K562 (cell line): Measurements from ENCODE around the gene PATL1. TPM values are rescaled to one million over a fixed set of nuclear protein-coding genes. Genes with fewer than 3 reads are reported as not detected.

Source experiments
- GABPB1 ChIP-seq: sonication (generic); formaldehyde crosslinking; IDR thresholded peaks from 2 replicates; pipeline ENCODE4 v1.8.0; 2022; ENCODE audit warnings: mild to moderate bottlenecking, missing genetic modification reagents
- KLF10 ChIP-seq: fragments of 250-450 bp; sonication (Bioruptor Pico); IDR thresholded peaks from 2 replicates; pipeline ENCODE4 v1.6.1; 2021; ENCODE audit warnings: matching md5 sums
- NELFE ChIP-seq: IDR thresholded peaks from 2 replicates; pipeline ENCODE4 v1.6.1; 2011; ENCODE audit warnings: mild to moderate bottlenecking; ENCODE audit not compliant: insufficient read depth, insufficient read length
- PML ChIP-seq: IDR thresholded peaks from 2 replicates; pipeline ENCODE4 v1.6.1; 2012; ENCODE audit warnings: low read length, inconsistent platforms
- POLR2B ChIP-seq: fragments of 450-650 bp; IDR thresholded peaks from 2 replicates; pipeline ENCODE4 v1.6.1; 2018; ENCODE audit warnings: low read depth; ENCODE audit not compliant: partially characterized antibody
- PRPF4 ChIP-seq: fragments of 200-400 bp; formaldehyde crosslinking; IDR thresholded peaks from one replicate; pipeline ENCODE4 v1.6.1; 2017; ENCODE audit warnings: low read length, low read depth, mild to moderate bottlenecking; ENCODE audit not compliant: insufficient read depth, poor library complexity, severe bottlenecking
- ZBTB17 ChIP-seq: fragments of 450-650 bp; formaldehyde crosslinking; IDR thresholded peaks from 2 replicates; pipeline ENCODE4 v1.4.0; 2020; ENCODE audit warnings: mild to moderate bottlenecking
- ZNF354B ChIP-seq: fragments of 250-450 bp; sonication (Bioruptor Pico); IDR thresholded peaks from 2 replicates; pipeline ENCODE4 v1.4.0; 2020
- polyA plus RNA-seq, 8 experiments: library from polyadenylated mRNA; depleted of rRNA in 4 of 8; stranded (reverse) in 5 of 8; unstranded in 3 of 8; fragments of >200 nt; fragmentation: Nextera tagmentation in 2 of 8; fragmentation: Illumina TruSeq in 1 of 8; extraction: Ambion mirVana in 2 of 8; extraction: Trizol in 1 of 8; gene quantifications; 2 replicates each; pipeline versions ENCODE4 v1.2.1 to v1.2.3, GENCODE V29; 2011 to 2014; ENCODE audit warnings: inconsistent platforms in 1 of 8, missing spikeins in 1 of 8
- total RNA-seq, 7 experiments: library from RNA; depleted of rRNA in 6 of 7; stranded (reverse); fragments of >200 nt in 6 of 7; fragmentation: Illumina TruSeq in 2 of 7; extraction: Trizol in 2 of 7; gene quantifications; 2 replicates each; pipeline versions ENCODE4 v1.2.1 to v1.2.3, GENCODE V29; 2011 to 2021; ENCODE audit warnings: low replicate concordance in 1 of 7
- TF ChIP-seq, protein P1 (sequence below): fragments of 450-650 bp; IDR thresholded peaks from 2 replicates; pipeline ENCODE4 v1.6.1; 2018; ENCODE audit warnings: mild to moderate bottlenecking, low read depth; ENCODE audit not compliant: partially characterized antibody
- TF ChIP-seq, protein P2 (sequence below): fragments of 250-450 bp; sonication (Bioruptor Pico); IDR thresholded peaks from 2 replicates; pipeline ENCODE4 v1.9.0; 2021; ENCODE audit warnings: mild to moderate bottlenecking, inconsistent platforms
- TF ChIP-seq, protein P3 (sequence below): fragments of 200-800 bp; sonication (Bioruptor generic); IDR thresholded peaks from 2 replicates; pipeline ENCODE4 v1.6.1; 2016; ENCODE audit warnings: missing genetic modification characterization, missing compliant biosample characterization
- TF ChIP-seq, protein P4 (sequence below): sonication (generic); formaldehyde crosslinking; IDR thresholded peaks from 2 replicates; pipeline ENCODE4 v1.8.0; 2022; ENCODE audit warnings: mild to moderate bottlenecking, missing genetic modification reagents
- TF ChIP-seq, protein P5 (sequence below), 3 experiments: fragments of 200-800 bp in 1 of 3; fragments of 250-450 bp in 1 of 3; fragments of 450-650 bp in 1 of 3; sonication (Bioruptor Pico) in 1 of 3; sonication (Bioruptor generic) in 1 of 3; formaldehyde crosslinking in 1 of 3; IDR thresholded peaks; 2 replicates each; pipeline versions ENCODE4 v1.6.1 to v1.8.0; 2016 to 2022; ENCODE audit warnings: mild to moderate bottlenecking in 2 of 3, missing genetic modification characterization in 2 of 3, missing compliant biosample characterization in 1 of 3, moderate library complexity in 1 of 3

Gene PATL1
- total and polyA plus RNA-seq, 9 of the 15 experiments (the other 6 are each of a cell fraction or from before 2014, with no cell fraction given) = 3.2 to 48.0 (median 16.4) TPM

DNA sequence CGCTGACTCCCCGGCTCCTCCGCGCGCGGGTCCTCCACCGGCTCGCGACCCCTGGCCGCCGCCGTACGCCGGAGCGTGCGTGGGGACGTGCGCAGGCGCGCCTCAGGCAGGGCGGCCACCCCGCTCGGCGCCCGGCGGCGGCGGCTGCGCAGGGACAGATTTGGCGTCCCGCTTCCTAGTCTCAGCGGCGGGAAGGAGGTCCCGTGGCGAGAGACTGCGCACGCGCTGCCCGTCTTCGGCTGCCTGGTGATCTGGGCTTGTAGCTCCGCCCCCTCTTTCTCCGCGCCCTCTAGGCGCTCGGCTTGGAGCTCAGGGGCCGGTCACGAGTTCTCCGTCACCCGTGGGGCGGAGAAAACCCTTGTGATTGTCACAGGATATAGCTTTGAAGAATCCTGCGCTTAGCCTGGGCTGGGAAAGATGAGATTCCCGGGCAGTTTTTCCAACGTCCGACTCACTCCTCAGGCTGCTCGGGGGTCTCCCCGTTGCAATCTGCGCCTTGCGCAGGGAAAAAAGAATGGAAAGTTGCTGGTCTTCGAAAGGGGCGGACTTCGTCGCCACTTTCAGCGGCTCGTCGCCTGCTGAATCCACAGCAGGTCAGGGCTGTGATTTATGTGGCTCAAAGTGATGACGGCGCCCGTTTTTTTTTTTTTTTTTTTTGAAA is at the start of gene PATL1 (continued):
- TF ChIP-seq, protein P1, sequence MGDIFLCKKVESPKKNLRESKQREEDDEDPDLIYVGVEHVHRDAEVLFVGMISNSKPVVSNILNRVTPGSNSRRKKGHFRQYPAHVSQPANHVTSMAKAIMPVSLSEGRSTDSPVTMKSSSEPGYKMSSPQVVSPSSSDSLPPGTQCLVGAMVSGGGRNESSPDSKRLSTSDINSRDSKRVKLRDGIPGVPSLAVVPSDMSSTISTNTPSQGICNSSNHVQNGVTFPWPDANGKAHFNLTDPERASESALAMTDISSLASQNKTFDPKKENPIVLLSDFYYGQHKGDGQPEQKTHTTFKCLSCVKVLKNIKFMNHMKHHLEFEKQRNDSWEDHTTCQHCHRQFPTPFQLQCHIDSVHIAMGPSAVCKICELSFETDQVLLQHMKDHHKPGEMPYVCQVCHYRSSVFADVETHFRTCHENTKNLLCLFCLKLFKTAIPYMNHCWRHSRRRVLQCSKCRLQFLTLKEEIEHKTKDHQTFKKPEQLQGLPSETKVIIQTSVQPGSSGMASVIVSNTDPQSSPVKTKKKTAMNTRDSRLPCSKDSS = no peak
- TF ChIP-seq KLF10 (no peak), PRPF4 (no peak), NELFE (no peak), ZNF354B (no peak), POLR2B (peak; percentile 59), ZBTB17 (CRISPR knock-in tag) (0 out of 2 replicates have a peak, but pooled peaks have one; percentile 44), PML (peak; percentile 49; the same call in 1 of the 2 replicates), GABPB1 (no peak; the same call in 1 of the 2 replicates)
- TF ChIP-seq, protein P2, sequence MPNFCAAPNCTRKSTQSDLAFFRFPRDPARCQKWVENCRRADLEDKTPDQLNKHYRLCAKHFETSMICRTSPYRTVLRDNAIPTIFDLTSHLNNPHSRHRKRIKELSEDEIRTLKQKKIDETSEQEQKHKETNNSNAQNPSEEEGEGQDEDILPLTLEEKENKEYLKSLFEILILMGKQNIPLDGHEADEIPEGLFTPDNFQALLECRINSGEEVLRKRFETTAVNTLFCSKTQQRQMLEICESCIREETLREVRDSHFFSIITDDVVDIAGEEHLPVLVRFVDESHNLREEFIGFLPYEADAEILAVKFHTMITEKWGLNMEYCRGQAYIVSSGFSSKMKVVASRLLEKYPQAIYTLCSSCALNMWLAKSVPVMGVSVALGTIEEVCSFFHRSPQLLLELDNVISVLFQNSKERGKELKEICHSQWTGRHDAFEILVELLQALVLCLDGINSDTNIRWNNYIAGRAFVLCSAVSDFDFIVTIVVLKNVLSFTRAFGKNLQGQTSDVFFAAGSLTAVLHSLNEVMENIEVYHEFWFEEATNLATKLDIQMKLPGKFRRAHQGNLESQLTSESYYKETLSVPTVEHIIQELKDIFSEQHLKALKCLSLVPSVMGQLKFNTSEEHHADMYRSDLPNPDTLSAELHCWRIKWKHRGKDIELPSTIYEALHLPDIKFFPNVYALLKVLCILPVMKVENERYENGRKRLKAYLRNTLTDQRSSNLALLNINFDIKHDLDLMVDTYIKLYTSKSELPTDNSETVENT = peak; percentile 71
- TF ChIP-seq, protein P3, sequence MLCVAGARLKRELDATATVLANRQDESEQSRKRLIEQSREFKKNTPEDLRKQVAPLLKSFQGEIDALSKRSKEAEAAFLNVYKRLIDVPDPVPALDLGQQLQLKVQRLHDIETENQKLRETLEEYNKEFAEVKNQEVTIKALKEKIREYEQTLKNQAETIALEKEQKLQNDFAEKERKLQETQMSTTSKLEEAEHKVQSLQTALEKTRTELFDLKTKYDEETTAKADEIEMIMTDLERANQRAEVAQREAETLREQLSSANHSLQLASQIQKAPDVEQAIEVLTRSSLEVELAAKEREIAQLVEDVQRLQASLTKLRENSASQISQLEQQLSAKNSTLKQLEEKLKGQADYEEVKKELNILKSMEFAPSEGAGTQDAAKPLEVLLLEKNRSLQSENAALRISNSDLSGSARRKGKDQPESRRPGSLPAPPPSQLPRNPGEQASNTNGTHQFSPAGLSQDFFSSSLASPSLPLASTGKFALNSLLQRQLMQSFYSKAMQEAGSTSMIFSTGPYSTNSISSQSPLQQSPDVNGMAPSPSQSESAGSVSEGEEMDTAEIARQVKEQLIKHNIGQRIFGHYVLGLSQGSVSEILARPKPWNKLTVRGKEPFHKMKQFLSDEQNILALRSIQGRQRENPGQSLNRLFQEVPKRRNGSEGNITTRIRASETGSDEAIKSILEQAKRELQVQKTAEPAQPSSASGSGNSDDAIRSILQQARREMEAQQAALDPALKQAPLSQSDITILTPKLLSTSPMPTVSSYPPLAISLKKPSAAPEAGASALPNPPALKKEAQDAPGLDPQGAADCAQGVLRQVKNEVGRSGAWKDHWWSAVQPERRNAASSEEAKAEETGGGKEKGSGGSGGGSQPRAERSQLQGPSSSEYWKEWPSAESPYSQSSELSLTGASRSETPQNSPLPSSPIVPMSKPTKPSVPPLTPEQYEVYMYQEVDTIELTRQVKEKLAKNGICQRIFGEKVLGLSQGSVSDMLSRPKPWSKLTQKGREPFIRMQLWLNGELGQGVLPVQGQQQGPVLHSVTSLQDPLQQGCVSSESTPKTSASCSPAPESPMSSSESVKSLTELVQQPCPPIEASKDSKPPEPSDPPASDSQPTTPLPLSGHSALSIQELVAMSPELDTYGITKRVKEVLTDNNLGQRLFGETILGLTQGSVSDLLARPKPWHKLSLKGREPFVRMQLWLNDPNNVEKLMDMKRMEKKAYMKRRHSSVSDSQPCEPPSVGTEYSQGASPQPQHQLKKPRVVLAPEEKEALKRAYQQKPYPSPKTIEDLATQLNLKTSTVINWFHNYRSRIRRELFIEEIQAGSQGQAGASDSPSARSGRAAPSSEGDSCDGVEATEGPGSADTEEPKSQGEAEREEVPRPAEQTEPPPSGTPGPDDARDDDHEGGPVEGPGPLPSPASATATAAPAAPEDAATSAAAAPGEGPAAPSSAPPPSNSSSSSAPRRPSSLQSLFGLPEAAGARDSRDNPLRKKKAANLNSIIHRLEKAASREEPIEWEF = no peak
- TF ChIP-seq, protein P4, sequence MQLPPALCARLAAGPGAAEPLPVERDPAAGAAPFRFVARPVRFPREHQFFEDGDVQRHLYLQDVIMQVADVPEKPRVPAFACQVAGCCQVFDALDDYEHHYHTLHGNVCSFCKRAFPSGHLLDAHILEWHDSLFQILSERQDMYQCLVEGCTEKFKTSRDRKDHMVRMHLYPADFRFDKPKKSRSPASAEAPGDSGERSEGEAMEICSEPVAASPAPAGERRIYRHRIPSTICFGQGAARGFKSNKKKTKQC (CRISPR knock-in tag) = no peak
- TF ChIP-seq, protein P5, sequence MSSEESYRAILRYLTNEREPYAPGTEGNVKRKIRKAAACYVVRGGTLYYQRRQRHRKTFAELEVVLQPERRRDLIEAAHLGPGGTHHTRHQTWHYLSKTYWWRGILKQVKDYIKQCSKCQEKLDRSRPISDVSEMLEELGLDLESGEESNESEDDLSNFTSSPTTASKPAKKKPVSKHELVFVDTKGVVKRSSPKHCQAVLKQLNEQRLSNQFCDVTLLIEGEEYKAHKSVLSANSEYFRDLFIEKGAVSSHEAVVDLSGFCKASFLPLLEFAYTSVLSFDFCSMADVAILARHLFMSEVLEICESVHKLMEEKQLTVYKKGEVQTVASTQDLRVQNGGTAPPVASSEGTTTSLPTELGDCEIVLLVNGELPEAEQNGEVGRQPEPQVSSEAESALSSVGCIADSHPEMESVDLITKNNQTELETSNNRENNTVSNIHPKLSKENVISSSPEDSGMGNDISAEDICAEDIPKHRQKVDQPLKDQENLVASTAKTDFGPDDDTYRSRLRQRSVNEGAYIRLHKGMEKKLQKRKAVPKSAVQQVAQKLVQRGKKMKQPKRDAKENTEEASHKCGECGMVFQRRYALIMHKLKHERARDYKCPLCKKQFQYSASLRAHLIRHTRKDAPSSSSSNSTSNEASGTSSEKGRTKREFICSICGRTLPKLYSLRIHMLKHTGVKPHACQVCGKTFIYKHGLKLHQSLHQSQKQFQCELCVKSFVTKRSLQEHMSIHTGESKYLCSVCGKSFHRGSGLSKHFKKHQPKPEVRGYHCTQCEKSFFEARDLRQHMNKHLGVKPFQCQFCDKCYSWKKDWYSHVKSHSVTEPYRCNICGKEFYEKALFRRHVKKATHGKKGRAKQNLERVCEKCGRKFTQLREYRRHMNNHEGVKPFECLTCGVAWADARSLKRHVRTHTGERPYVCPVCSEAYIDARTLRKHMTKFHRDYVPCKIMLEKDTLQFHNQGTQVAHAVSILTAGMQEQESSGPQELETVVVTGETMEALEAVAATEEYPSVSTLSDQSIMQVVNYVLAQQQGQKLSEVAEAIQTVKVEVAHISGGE (CRISPR knock-in tag; IDR thresholded peaks at IDR 0.05) = no peak
